Mesenchymal stem cell (in vitro differentiated cells and primary cell): ENCODE results near the gene RRAS.

Source experiments
- DNase-seq: peaks from one replicate; pipeline ENCODE4 v3.0.0-alpha.2; 2013
- H2AFZ ChIP-seq: one replicate; pipeline ENCODE4 v1.6.1; 2013; ENCODE audit warnings: low read depth, mild to moderate bottlenecking, control low read depth, inconsistent platforms, low read length, moderate library complexity
- H2AK5ac ChIP-seq: 2 replicates; pipeline ENCODE4 v1.6.1; 2013; ENCODE audit warnings: low read length, moderate library complexity, mild to moderate bottlenecking, inconsistent platforms; ENCODE audit not compliant: severe bottlenecking
- H2BK120ac ChIP-seq: one replicate; pipeline ENCODE4 v1.6.1; 2013; ENCODE audit warnings: low read depth, mild to moderate bottlenecking, inconsistent platforms, low read length, moderate library complexity
- H2BK12ac ChIP-seq, 2 experiments: one replicate each; pipeline ENCODE4 v1.6.1; 2013; ENCODE audit warnings: inconsistent platforms in 2 of 2, low read length in 2 of 2, mild to moderate bottlenecking in 2 of 2, moderate library complexity in 2 of 2, control low read depth in 1 of 2
- H2BK15ac ChIP-seq: one replicate; pipeline ENCODE4 v1.6.1; 2013; ENCODE audit warnings: mild to moderate bottlenecking, low read depth, inconsistent platforms; ENCODE audit not compliant: poor library complexity, severe bottlenecking
- H2BK5ac ChIP-seq: 2 replicates; pipeline ENCODE4 v1.6.1; 2013; ENCODE audit warnings: low read depth, mild to moderate bottlenecking, low read length, control low read depth, inconsistent platforms; ENCODE audit not compliant: poor library complexity, severe bottlenecking
- H3K14ac ChIP-seq, 2 experiments: one replicate each; pipeline ENCODE4 v1.6.1; 2013; ENCODE audit warnings: inconsistent platforms in 2 of 2, low read length in 2 of 2, control low read depth in 1 of 2, mild to moderate bottlenecking in 1 of 2, moderate library complexity in 1 of 2
- H3K18ac ChIP-seq, 2 experiments: one replicate each; pipeline ENCODE4 v1.6.1; 2013; ENCODE audit warnings: inconsistent platforms in 2 of 2, low read length in 2 of 2, control low read depth in 1 of 2, low read depth in 1 of 2, mild to moderate bottlenecking in 1 of 2
- H3K23ac ChIP-seq, 2 experiments: one replicate each; pipeline ENCODE4 v1.6.1; 2013; ENCODE audit warnings: inconsistent platforms in 2 of 2, low read length in 2 of 2, mild to moderate bottlenecking in 2 of 2, moderate library complexity in 2 of 2, control low read depth in 1 of 2
- H3K27ac ChIP-seq: 2 replicates; pipeline ENCODE4 v1.5.1; 2013; ENCODE audit warnings: mild to moderate bottlenecking, moderate library complexity, low read length, control low read depth, inconsistent platforms; ENCODE audit not compliant: poor library complexity, severe bottlenecking
- H3K27me3 ChIP-seq, 2 experiments: 2 replicates each; pipeline versions ENCODE4 v1.6.1 to v1.7.0; 2013; ENCODE audit warnings: low read length in 2 of 2, mild to moderate bottlenecking in 2 of 2, moderate library complexity in 2 of 2, control low read depth in 1 of 2, inconsistent platforms in 1 of 2; ENCODE audit not compliant: control insufficient read depth in 1 of 2, insufficient read depth in 1 of 2
- H3K36me3 ChIP-seq, 2 experiments: 2 replicates each; pipeline versions ENCODE4 v1.6.1 to v1.7.0; 2013; ENCODE audit warnings: low read length in 2 of 2, control low read depth in 1 of 2, inconsistent platforms in 1 of 2, low read depth in 1 of 2, mild to moderate bottlenecking in 1 of 2; ENCODE audit not compliant: insufficient read depth in 2 of 2, control insufficient read depth in 1 of 2
- H3K4ac ChIP-seq, 2 experiments: one replicate each; pipeline ENCODE4 v1.6.1; 2013; ENCODE audit warnings: inconsistent platforms in 2 of 2, low read length in 2 of 2, mild to moderate bottlenecking in 2 of 2, moderate library complexity in 2 of 2, control low read depth in 1 of 2, low read depth in 1 of 2
- H3K4me1 ChIP-seq: 2 replicates; pipeline ENCODE4 v1.6.1; 2013; ENCODE audit warnings: low read depth, low read length, control low read depth; ENCODE audit not compliant: control insufficient read depth, insufficient read depth
- H3K4me2 ChIP-seq: 2 replicates; pipeline ENCODE4 v1.6.1; 2013; ENCODE audit warnings: low read length, mild to moderate bottlenecking, inconsistent platforms; ENCODE audit not compliant: poor library complexity, severe bottlenecking
- H3K4me3 ChIP-seq, 2 experiments: 2 replicates each; pipeline versions ENCODE4 v1.5.1 to v1.7.0; 2013; ENCODE audit warnings: low read length in 2 of 2, mild to moderate bottlenecking in 2 of 2, control low read depth in 1 of 2, low read depth in 1 of 2; ENCODE audit not compliant: insufficient read depth in 1 of 2
- H3K79me1 ChIP-seq: replicated peaks from 2 replicates; pipeline ENCODE4 v1.6.1; 2013; ENCODE audit warnings: mild to moderate bottlenecking, control low read depth, low read length, inconsistent platforms; ENCODE audit not compliant: poor library complexity, severe bottlenecking
- H3K9ac ChIP-seq: 2 replicates; pipeline ENCODE4 v1.7.0; 2013; ENCODE audit warnings: mild to moderate bottlenecking, low read length, moderate library complexity
- H3K9me3 ChIP-seq: 2 replicates; pipeline ENCODE4 v1.7.0; 2013; ENCODE audit warnings: mild to moderate bottlenecking, low read length; ENCODE audit not compliant: control insufficient read depth
- H4K8ac ChIP-seq: one replicate; pipeline ENCODE4 v1.6.1; 2013; ENCODE audit warnings: inconsistent platforms, mild to moderate bottlenecking, low read length, moderate library complexity
- H4K91ac ChIP-seq: one replicate; pipeline ENCODE4 v1.6.1; 2013; ENCODE audit warnings: mild to moderate bottlenecking, low read length, inconsistent platforms
- WGBS: methylation state at CpG from one replicate; pipeline ENCODE4 v1.1.7; 2013; ENCODE audit warnings: mixed read lengths; 5-methylcytosine and 5-hydroxymethylcytosine counted together

Gene RRAS

DNA sequence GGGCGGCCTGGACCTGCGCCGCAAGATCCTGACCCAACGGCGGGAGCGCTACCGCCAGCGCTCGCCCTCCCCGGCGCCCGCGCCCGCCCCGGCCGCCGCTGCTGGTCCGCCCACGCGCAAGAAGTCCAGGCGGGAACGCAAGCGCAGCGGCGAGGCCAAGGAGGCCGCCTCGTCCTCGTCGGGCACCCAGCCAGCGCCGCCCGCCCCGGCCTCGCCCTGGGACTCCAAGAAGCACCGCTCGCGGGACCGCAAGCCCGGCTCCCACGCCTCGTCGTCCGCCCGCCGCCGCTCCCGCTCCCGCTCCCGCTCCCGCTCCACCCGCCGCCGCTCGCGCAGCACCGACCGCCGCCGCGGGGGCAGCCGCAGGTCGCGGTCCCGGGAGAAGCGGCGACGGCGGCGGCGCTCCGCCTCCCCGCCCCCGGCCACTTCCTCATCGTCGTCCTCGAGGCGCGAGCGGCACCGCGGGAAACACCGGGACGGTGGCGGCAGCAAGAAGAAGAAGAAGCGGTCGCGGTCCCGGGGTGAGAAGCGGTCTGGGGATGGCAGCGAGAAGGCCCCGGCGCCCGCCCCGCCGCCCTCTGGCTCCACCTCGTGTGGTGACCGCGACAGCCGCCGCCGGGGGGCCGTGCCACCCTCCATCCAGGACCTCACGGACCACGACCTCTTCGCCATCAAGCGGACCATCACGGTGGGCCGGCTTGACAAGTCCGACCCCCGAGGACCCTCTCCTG is 12.0 kb upstream of the RRAS start:
- Histone ChIP-seq H3K23ac (no peak overlapping the region), H3K9me3 (no peaks in the 10 kb centered on the region), H3K4ac (no peak overlapping the region), H4K8ac (no peak overlapping the region), H2AFZ (no peak overlapping the region), H3K27ac (no peak overlapping the region), H3K4me1 (peaks cover 4% of the 10 kb centered on the region), H3K4me3 (no peak overlapping the region), H3K18ac (no peak overlapping the region), H4K91ac (no peak overlapping the region), H3K79me1 (peaks cover 47% of the 10 kb centered on the region), H3K4me2 (no peak overlapping the region), H3K9ac (no peak overlapping the region), H2BK5ac (no peak overlapping the region), H3K14ac (no peak overlapping the region), H2BK15ac (no peak overlapping the region), H2BK12ac (no peak overlapping the region), H3K36me3 (peaks cover 72 to 91% of the 10 kb centered on the region in 2 experiments), H2BK120ac (no peak overlapping the region), H2AK5ac (no peak overlapping the region), H3K27me3 (no peaks in the 10 kb centered on the region)
- DNase-seq: no peak
- WGBS: 98% methylated on average over 91 of the region's 110 CpGs

DNA sequence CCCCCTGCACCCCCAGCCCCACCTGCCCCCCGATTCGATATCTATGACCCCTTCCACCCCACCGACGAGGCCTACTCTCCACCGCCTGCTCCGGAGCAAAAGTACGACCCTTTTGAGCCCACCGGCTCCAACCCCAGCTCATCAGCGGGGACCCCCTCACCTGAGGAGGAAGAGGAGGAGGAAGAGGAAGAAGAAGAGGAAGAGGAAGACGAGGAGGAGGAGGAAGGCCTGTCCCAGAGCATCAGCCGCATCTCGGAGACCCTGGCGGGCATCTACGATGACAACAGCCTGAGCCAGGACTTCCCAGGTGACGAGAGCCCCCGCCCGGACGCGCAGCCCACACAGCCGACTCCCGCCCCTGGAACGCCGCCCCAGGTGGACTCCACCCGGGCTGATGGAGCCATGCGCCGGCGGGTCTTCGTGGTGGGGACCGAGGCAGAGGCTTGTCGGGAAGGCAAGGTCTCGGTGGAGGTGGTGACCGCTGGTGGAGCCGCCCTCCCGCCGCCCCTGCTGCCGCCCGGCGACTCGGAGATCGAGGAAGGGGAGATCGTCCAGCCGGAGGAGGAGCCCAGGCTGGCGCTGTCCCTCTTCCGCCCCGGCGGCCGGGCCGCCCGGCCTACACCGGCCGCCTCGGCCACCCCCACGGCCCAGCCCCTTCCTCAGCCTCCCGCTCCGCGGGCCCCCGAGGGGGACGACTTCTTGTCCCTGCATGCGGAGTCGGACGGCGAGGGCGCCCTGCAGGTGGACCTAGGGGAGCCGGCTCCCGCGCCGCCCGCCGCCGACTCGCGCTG is 11.3 kb upstream of the RRAS start:
- H4K8ac ChIP-seq: no peak overlapping the region
- peaks cover 72 to 91% of the 10 kb centered on the region in 2 experiments for H3K36me3 ChIP-seq
- no peak overlapping the region for H3K4me2 ChIP-seq

GRCh38 chr19:49646586-49646985 is 6.6 kb upstream of the RRAS start:
- no peak overlapping the region for H3K4me3 ChIP-seq
- peaks cover 18% of the 10 kb centered on the region for H3K4me1 ChIP-seq
- no peaks in the 10 kb centered on the region for H3K27me3 ChIP-seq
- no peak overlapping the region for H2AK5ac ChIP-seq
- H3K27ac ChIP-seq: no peak overlapping the region
- H2BK15ac ChIP-seq: no peak overlapping the region
- no peak overlapping the region for H3K9ac ChIP-seq
- H2BK5ac ChIP-seq: no peak overlapping the region
- H3K18ac ChIP-seq: no peak overlapping the region
- H4K91ac ChIP-seq: no peak overlapping the region
- DNase-seq: no peak
- H3K4ac ChIP-seq: no peak overlapping the region
- H3K4me2 ChIP-seq: no peak overlapping the region
- H4K8ac ChIP-seq: no peak overlapping the region
- H2BK12ac ChIP-seq: no peak overlapping the region
- no peak overlapping the region for H2BK120ac ChIP-seq
- peaks cover 17% of the 10 kb centered on the region for H3K79me1 ChIP-seq
- no peak overlapping the region for H2AFZ ChIP-seq
- no peak overlapping the region for H3K14ac ChIP-seq
- no peaks in the 10 kb centered on the region for H3K9me3 ChIP-seq
- H3K23ac ChIP-seq: no peak overlapping the region
- peaks cover 52 to 61% of the 10 kb centered on the region in 2 experiments for H3K36me3 ChIP-seq
- WGBS: 97% methylated on average over 17 of the region's 17 CpGs

More for the DNA sequence above, 11.3 kb upstream of the RRAS start:
- 98% methylated on average over 49 of the region's 72 CpGs for WGBS
- Histone ChIP-seq H4K91ac (no peak overlapping the region), H2AK5ac (no peak overlapping the region), H3K4me3 (no peak overlapping the region), H3K23ac (no peak overlapping the region), H3K9ac (no peak overlapping the region), H2BK15ac (no peak overlapping the region), H3K4ac (no peak overlapping the region), H3K9me3 (no peaks in the 10 kb centered on the region), H2BK120ac (no peak overlapping the region), H2BK12ac (no peak overlapping the region), H3K79me1 (peaks cover 48% of the 10 kb centered on the region), H3K27me3 (no peaks in the 10 kb centered on the region), H3K14ac (no peak overlapping the region), H2AFZ (no peak overlapping the region), H2BK5ac (no peak overlapping the region), H3K18ac (no peak overlapping the region), H3K27ac (no peak overlapping the region), H3K4me1 (peaks cover 4% of the 10 kb centered on the region)
- no peak for DNase-seq

GRCh38 chr19:49645995-49646394 is 6.1 kb upstream of the RRAS start:
- Histone ChIP-seq H2BK12ac (no peak overlapping the region), H2BK120ac (no peak overlapping the region), H2BK15ac (no peak overlapping the region), H3K27me3 (no peaks in the 10 kb centered on the region), H3K4ac (no peak overlapping the region), H3K4me2 (no peak overlapping the region), H3K9ac (no peak overlapping the region), H2AK5ac (no peak overlapping the region), H4K8ac (no peak overlapping the region), H3K4me3 (no peak overlapping the region), H3K79me1 (peaks cover 14% of the 10 kb centered on the region), H3K27ac (no peak overlapping the region), H4K91ac (no peak overlapping the region), H3K14ac (no peak overlapping the region), H3K18ac (no peak overlapping the region), H3K23ac (no peak overlapping the region), H3K36me3 (peaks cover 52 to 55% of the 10 kb centered on the region in 2 experiments), H3K9me3 (no peaks in the 10 kb centered on the region), H3K4me1 (peaks cover 18% of the 10 kb centered on the region), H2BK5ac (no peak overlapping the region), H2AFZ (no peak overlapping the region)
- WGBS: over 99% methylated on average over 13 of the region's 13 CpGs
- DNase-seq: no peak
